SH-SY5Y (cell line): ENCODE measurements around the gene CD28.

Experiments
- GATA2 ChIP-seq: IDR thresholded peaks from 2 replicates; pipeline ENCODE4 v1.6.1; 2011; ENCODE audit warnings: mild to moderate bottlenecking, low read depth, low read length
- GATA3 ChIP-seq: IDR thresholded peaks from 2 replicates; pipeline ENCODE4 v1.6.1; 2011; ENCODE audit warnings: low read depth, mild to moderate bottlenecking, low read length, moderate library complexity

The CD28 gene

GRCh38 chr2:203679401-203679800 is 27.0 kb upstream of the CD28 start:
- TF ChIP-seq GATA3 = no peak

- TF ChIP-seq GATA3 (no peak), GATA2 (no peak)
Observed at GRCh38 chr2:203681978-203682377, 24.5 kb upstream of the CD28 start.

- TF ChIP-seq GATA3 = no peak
- TF ChIP-seq GATA2 = no peak
Observed at GRCh38 chr2:203682688-203683130, 23.7 kb upstream of the CD28 start.

- TF ChIP-seq GATA3 = no peak
- TF ChIP-seq GATA2 = no peak
Observed at GRCh38 chr2:203683421-203683820, 23.0 kb upstream of the CD28 start.

- TF ChIP-seq GATA2 (no peak), GATA3 (no peak)
Observed at GRCh38 chr2:203683932-203684556, 22.4 kb upstream of the CD28 start.

- TF ChIP-seq GATA2 (no peak), GATA3 (no peak)
Observed at GRCh38 chr2:203685081-203685621, 21.3 kb upstream of the CD28 start.

GRCh38 chr2:203685789-203686420 is 20.5 kb upstream of the CD28 start:
- TF ChIP-seq GATA3 (no peak), GATA2 (no peak)

- TF ChIP-seq GATA2 (no peak), GATA3 (no peak)
Observed at GRCh38 chr2:203687165-203687564, 19.3 kb upstream of the CD28 start.

GRCh38 chr2:203688798-203689197 is 17.6 kb upstream of the CD28 start:
- TF ChIP-seq GATA2 (no peak), GATA3 (no peak)

GRCh38 chr2:203689426-203690116 is 16.9 kb upstream of the CD28 start:
- no peak for TF ChIP-seq GATA2
- no peak for TF ChIP-seq GATA3

GRCh38 chr2:203690117-203690431 is 16.4 kb upstream of the CD28 start:
- no peak for TF ChIP-seq GATA2
- no peak for TF ChIP-seq GATA3

- TF ChIP-seq GATA2 = no peak
- TF ChIP-seq GATA3 = no peak
Observed at GRCh38 chr2:203690441-203691047, 15.9 kb upstream of the CD28 start.

GRCh38 chr2:203691149-203691548 is 15.3 kb upstream of the CD28 start:
- TF ChIP-seq GATA3 = no peak
- no peak for TF ChIP-seq GATA2

- TF ChIP-seq GATA2 (no peak), GATA3 (no peak)
Observed at GRCh38 chr2:203692031-203692710, 14.3 kb upstream of the CD28 start.
